ENCODE measurements around the gene CMYA5.
"Not testable (repeated sequence)": the region's sequence is repeated elsewhere in the genome, so short reads cannot be mapped to it uniquely, and the experiment has no call there.

CMYA5 gene

DNA sequence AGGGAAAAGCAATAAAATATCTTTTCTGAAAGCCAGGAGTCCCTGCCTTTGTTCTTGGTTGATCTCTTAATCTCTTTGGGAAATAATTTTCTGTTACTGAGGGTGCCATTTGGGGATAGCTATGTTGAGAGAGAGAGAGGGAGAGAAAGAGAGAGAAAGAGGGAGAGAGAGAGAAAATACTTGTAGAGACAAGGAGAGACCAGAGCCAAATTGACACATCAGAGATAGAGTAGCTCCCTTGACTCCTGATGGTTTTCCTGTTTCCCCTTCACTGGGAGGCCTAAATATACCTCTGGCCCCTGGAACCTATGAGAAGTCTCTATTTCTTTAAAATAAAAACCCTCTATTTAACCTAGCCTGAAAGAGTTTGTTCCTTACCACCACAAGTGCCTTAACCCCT, 14.9 kb downstream of the CMYA5 start:
- DNase-seq: no peak

DNA sequence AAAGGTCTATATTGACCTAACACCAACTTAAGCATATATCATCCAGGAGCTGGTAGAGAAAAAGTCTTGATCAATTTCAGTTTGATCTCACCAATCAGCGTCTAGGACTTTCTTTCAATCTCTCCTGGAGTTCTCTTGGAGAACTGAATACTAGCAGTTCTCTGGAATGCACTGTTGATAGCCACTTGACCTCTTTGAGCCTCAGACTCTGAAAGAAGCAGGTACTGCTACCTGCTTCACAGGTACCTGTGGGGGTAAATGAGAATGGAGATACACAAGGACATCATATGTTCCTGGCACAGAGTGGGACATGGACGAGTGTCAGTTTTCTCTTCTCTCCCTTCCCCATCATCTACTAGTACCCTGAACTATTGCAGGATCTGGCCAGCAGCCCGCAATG, 16.0 kb downstream of the CMYA5 start:
- no peak for DNase-seq

- not testable (repeated sequence) for DNase-seq
Observed at GRCh38 chr5:79706317-79706716, 16.7 kb downstream of the CMYA5 start.

DNA sequence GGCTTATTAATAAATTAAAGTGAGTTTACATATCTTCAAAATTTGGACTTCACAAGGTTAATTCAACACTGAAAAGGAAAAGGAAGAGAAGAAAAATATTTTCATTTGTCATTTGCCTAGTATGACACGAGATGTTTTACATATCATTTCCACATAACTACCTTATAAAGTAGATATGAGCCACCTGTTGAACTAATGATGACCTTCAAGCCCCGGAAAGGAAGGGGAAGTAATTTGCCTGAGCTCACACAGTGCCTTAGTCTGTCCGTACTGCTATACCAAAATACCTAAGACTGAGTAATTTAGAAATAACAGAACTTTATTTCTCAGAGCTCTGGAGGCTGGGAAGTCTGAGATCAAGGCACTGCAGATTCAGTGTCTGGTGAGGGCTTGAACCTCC, 17.9 kb downstream of the CMYA5 start:
- DNase-seq: no peak

DNA sequence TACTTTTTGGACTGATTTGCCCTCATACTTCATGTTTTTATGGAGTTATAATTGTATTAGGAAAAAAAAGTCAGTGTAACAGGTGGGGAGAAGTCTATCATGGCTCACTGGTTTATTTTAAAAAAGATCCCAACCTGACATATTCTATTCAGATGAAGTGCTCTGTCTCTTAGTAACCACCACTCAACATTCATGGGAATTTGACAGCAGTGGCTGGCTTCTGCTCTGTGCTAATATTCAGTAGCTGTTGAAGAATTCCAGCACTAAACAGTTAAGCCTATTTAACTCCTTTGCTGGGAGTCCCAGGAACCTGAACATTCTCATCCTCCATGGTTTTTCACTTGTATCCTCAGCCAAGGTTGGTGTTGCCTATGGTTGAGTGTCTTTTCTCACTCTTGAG, 23.1 kb downstream of the CMYA5 start:
- DNase-seq: no peak

GRCh38 chr5:79713727-79714126, 24.1 kb downstream of the CMYA5 start:
- DNase-seq: no peak

- DNase-seq: no peak
Observed at GRCh38 chr5:79716839-79717238, 27.2 kb downstream of the CMYA5 start.

DNA sequence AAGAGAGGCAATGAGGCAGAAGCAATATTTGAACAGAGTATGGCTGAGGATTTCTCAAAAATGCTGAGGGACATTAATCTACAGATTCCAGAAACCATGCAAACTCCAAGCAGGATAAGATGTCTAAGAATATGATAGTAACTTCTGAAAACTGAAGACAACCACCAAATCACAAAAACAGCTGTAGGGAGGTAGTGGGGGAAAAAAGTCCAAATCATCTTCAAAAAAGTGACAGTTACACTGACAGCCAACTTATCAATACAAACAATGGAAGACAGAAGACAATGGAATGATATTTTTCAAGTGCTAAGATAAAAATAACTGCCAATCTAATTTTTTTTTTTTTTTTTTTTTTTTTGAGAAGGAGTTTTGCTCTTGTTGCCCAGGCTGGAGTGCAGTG, 30.5 kb downstream of the CMYA5 start:
- no peak for DNase-seq

GRCh38 chr5:79727451-79728355, 38.1 kb downstream of the CMYA5 start:
- DNase-seq: no peak

DNA sequence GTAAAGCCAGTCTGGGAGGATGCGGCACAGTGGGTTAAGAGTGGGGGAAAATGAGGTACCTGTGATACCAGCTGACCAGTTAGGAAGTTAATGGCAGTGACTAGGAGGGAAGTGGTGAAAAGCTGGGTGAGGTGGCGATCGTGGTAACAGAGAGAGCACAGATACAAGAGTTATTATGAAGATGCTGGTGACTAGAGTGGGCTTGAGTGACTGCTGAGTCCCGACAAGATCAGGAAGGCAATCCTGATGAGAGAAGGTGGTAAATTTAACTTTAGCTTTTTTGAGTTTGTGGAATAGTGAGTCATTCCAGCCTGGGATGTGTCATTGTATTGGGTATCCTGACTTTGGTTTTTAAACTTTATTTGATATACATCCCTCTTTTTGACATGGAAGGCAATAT, 38.8 kb downstream of the CMYA5 start:
- DNase-seq: no peak

GRCh38 chr5:79729679-79730078, 40.0 kb downstream of the CMYA5 start:
- no peak for DNase-seq

GRCh38 chr5:79730564-79730963, 40.9 kb downstream of the CMYA5 start:
- DNase-seq: no peak

DNA sequence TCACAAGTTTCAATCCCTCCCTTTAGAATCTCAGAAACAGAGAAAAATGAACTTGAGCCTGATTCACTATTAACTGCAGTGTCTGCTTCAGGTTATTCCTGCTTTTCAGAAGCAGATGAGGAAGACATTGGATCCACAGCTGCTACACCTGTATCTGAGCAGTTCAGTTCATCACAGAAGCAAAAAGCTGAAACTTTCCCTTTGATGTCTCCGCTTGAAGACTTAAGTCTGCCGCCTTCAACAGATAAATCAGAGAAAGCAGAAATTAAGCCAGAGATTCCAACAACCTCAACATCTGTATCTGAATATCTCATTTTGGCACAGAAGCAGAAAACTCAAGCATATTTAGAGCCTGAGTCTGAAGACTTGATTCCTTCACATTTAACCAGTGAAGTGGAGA, 42.1 kb downstream of the CMYA5 start:
- no peak for DNase-seq

- no peak for DNase-seq
Observed at GRCh38 chr5:79736528-79737514, 47.2 kb downstream of the CMYA5 start.

DNA sequence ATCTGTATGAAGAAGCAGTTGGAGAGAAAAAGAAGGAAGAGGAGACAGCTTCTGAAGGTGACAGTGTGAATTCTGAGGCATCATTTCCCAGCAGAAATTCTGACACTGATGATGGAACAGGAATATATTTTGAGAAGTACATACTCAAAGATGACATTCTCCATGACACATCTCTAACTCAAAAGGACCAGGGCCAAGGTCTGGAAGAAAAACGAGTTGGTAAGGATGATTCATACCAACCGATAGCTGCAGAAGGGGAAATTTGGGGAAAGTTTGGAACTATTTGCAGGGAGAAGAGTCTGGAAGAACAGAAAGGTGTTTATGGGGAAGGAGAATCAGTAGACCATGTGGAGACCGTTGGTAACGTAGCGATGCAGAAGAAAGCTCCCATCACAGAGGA, 48.7 kb downstream of the CMYA5 start:
- DNase-seq: no peak

GRCh38 chr5:79742549-79743136, 53.0 kb downstream of the CMYA5 start:
- no peak for DNase-seq

GRCh38 chr5:79743846-79744605, 54.4 kb downstream of the CMYA5 start:
- DNase-seq: no peak

DNA sequence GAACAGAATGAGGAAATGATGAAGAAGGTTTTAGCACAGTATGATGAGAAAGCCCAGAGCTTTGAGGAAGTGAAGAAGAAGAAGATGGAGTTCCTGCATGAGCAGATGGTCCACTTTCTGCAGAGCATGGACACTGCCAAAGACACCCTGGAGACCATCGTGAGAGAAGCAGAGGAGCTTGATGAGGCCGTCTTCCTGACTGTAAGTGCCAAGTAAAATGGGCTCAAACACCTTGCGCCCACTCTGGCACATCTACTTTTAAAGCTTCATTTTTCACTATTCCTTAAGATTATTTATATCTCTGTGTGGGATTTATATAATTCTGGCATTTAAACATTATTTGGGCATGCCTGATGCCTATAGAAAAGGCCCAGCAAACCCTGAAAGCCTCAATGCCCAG, 55.6 kb downstream of the CMYA5 start:
- DNase-seq: no peak

- DNase-seq: no peak
Observed at GRCh38 chr5:79746642-79747569, 57.3 kb downstream of the CMYA5 start.

GRCh38 chr5:79750611-79751510, 61.2 kb downstream of the CMYA5 start:
- no peak for DNase-seq

Measured in stimulated activated CD4-positive, alpha-beta T cell treated with anti-CD3 and anti-CD28 coated beads, Interleukin-1b, Interleukin-23, amount 100 ng/mL, for 48 hours (primary cell).